Cardiac septum (tissue), 1 donor: ENCODE data around the gene MYH4. TPM values are rescaled to one million over a fixed set of nuclear protein-coding genes. Genes with fewer than 3 reads are reported as not detected.

ENCODE experiments used
- DNase-seq: peaks from one replicate; pipeline ENCODE4 v3.0.0-alpha.2; 2020; ENCODE audit warnings: low spot score
- intact Hi-C: fragments of 100-400 bp; cut with DNase I; formaldehyde crosslinking; loops from one replicate; pipeline ENCODE4 v1.14.0; 2022
- total RNA-seq: library from RNA; stranded (reverse); fragmentation: NEBNext Ultra II Directional; extraction: Animal tissue kit (Norgen Biotek cat#: 25700); gene quantifications from one replicate; pipeline ENCODE4 v1.2.1, GENCODE V29; 2021
- donor health status: DM: no; HTN: no; CAD: no.

Gene MYH4
- total RNA-seq, 1 donor from 2014 or later = not detected

GRCh38 chr17:10429421-10430045 is 39.8 kb downstream of the MYH4 start:
- no peak for DNase-seq
- intact Hi-C loops = no loop called here

GRCh38 chr17:10428781-10429180 is 40.6 kb downstream of the MYH4 start:
- DNase-seq = no peak
- intact Hi-C loops = no loop called here

DNA sequence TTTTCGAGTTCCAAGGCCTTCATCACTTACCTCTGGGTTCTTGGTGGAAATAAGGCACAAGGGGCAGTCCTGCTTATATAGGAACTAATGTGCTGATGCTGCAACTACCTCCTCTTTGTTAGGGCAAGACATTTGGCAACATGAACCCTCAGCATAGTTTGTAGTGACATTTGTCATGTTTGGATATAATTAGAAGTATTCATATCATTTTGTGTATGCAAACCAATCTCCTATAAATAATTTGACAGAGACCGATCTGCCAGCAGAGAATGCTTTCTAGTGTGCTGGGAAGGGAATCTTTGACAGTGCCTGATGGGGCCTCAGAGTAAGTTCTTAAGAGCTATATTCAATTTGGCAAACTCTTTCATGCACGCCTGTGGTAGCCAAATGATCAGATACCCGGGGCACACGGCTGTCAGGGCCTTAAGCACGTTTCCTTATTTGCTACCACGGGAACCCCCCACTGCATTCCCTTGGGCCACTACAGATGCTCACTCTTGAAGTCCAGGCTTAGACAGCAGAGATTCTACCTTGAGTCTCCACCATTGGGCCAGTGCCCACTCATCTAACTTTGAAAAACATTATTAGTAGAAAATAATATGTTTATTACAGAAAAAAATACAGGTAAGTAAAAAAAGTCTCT is 47.3 kb downstream of the MYH4 start, which contains the start of gene MYH8:
TSS of gene MYH8 (minus strand) at position 51 of the 643 bp plus-strand sequence. CDS start 1,723 bp downstream, outside the sequence.
- intact Hi-C loops = no loop called here
- no peak for DNase-seq

DNA sequence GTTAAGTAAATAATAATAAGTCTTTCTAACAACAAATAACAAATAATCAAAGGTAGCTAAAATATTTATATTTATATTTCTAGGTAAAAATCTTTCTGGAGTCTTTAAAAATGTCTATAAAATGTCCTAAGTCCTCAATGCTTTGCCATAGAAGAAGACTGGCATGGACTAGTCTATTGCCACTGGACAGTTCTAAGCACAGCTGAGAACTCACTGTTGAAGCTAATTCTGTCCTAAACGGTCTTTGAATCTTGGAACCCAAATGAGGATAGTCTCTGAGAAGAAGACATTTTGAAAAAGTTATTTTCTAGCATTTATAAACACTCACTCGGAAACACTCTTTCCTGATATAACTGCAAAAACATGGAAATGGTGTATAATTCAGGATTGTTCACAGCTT is 48.1 kb downstream of the MYH4 start:
- intact Hi-C loops = no loop called here
- no peak for DNase-seq

- DNase-seq = no peak
- intact Hi-C loops = no loop called here
These were observed 48.5 kb downstream of the MYH4 start for GRCh38 chr17:10420811-10421210.

GRCh38 chr17:10417431-10417830 is 51.9 kb downstream of the MYH4 start:
- no peak for DNase-seq

DNA sequence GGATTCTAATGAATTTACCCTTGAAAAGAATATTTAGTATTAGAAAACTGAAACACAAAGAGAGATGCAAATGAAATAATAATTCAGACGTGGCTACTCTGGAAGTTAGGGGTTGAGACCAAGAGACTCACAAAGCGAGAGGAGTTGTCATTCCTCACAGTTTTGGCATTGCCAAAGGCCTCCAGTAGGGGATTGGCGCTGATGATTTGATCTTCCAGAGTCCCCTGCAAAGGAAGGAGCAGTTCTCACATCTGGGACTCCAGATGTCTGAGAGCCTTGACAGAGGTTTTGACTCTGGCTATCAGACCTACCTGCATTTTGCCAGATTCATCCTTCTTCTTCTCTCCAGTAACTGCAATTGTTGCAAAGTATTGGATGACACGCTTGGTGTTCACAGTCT is 54.2 kb downstream of the MYH4 start:
- DNase-seq = no peak
- intact Hi-C loops = no loop called here

More at GRCh38 chr17:10417431-10417830, 51.9 kb downstream of the MYH4 start:
- intact Hi-C loops = no loop called here

DNA sequence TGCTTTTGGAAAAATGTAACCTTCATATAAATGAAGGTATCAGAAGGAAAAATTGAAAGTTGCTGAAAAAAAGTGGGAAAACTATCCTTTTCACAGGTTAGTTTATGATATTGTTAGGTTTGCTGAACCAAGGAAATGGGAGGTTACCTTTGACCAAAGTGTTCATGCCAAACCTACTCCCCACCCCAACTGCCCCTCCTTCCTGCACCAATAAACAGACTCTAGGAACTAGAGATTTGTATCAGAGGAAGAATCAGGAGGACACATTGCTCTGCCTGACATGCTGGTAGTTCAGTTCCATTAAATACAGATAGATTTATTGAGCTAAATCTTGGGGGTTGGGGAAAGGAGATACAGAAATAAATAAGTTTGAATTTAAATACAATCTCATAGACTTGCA is 65.8 kb downstream of the MYH4 start:
- no peak for DNase-seq
- intact Hi-C loops = no loop called here

DNA sequence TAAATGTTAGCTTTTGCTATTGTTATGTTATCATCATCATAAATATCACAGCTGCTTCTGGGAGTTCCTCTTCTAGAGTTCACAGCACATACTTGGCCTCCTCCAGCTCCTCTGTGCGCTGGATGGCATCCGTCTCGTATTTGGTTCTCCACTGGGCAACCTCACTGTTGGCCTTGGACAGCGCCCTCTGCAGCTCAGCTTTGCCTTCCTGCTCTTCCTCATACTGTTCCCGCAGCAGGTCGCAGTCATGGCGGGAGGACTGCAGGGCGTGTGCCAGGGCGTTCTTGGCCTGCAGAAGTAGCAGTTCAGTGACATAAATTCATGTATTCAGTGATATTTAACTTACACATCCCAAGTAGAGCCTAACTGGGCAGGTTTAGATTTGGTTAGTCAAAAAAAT is 71.0 kb downstream of the MYH4 start:
- intact Hi-C loops = no loop called here
- DNase-seq = no peak

DNA sequence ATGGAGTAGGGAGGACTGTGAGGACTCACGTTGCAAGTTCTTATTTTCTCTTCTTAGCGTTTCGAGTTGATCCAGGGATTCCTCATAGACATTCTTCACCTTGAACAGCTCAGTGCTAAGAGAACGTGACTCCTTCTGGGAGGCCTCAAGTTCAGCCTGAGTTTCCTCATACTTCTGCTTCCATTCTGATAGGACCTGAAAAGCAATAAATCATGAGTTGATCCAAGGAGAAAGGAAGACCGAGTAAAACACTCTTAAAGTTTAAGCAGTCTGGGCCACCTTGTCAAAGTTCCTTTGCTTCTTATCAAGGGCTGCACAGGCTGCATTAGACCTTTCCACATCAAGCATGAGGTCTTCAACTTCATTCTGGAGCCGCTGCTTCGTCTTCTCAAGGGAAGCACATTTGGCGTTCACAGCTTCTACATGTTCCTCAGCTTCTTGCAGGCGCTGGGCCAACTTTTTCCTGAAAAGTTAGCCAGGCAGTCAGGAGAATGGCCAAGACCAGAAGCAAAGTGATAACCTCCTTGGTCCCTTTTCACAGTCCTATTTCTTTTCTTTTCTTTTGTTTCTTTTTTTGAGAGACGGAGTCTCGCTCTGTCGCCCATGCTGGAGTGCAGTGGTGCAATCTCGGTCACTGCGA is 72.7 kb downstream of the MYH4 start:
- DNase-seq = no peak
- intact Hi-C loops = no loop called here

DNA sequence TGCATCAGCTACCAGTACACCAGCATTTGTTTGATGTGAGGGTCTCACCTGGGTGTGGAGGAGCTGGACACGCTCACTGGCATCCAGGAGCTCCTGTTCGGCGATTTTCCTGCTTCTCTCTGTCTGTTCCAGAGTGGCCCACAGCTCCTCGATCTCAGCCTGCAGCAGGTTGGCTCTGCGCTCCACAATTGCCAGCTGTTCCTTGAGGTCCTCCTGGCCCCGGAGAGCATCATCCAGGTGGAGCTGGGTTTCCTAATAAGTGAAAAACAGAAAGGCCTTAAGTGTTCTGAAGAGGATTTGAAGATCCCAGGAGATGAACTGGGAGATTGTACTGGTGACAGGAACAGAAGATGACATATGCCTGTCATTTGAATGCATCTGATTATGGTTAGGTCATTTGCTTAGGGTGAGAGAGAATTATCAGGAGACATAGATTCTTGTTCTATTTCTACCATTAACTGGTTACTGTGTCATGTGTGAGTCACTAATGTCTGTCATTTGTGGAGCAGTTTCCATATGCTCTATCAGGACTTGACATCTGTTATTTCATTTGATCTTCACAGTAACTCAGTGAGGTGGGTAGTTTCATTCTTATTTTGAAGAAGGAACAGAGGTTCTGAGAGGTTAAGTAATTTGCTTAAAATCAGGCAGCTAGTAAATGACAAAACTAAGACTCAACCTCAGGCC is 75.0 kb downstream of the MYH4 start:
- DNase-seq = no peak
- intact Hi-C loops = no loop called here

Other genes starting within 250 kb of the MYH4 start
- not detected for gene MYH13, start 96.6 kb downstream of the MYH4 start, total RNA-seq
- 0.05 TPM for gene MYH8, start 47.6 kb downstream of the MYH4 start, total RNA-seq
- 0.16 TPM for gene MYH1, start 49.0 kb upstream of the MYH4 start, total RNA-seq
- 0.22 TPM for gene MYH2, start 80.1 kb upstream of the MYH4 start, total RNA-seq
- 1.5 TPM for gene MYH3, start 187.8 kb upstream of the MYH4 start, total RNA-seq
- 36.3 TPM for gene SCO1, start 228.0 kb upstream of the MYH4 start, total RNA-seq
- gene ADPRM, start 228.0 kb upstream of the MYH4 start, total RNA-seq = 4.4 TPM